GM12873 (cell line): ENCODE results near the gene NACC2.

Experiments
- TF ChIP-seq, protein P1 (sequence below): IDR thresholded peaks from 2 replicates; pipeline ENCODE4 v1.5.1; 2012; ENCODE audit warnings: low read depth, mild to moderate bottlenecking, moderate library complexity, low read length, control low read depth; ENCODE audit not compliant: insufficient read depth; ENCODE audit errors: missing control alignments

NACC2 gene

DNA sequence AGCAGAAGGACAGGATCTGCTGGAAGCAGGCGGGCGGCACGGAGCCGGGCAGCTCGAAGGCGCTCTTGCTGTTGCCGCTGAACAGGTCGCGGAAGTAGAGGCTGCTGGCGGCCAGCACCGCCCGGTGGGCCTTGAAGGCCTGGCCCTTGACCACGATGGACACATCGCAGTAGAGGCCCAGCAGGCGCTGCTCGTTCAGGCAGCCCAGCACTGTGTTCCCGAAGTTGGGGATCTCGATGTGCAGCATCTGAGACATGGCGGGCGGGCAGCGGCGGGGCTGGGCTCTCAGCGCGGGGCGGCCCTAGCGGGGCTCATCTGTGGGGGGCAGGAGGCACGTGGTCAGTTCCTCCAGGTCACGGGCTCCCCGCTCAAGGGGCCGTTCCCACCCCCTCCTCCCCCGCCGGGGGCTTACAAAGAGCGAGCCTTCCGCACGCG lies 44.8 kb downstream of the NACC2 start:
- TF ChIP-seq, protein P1, sequence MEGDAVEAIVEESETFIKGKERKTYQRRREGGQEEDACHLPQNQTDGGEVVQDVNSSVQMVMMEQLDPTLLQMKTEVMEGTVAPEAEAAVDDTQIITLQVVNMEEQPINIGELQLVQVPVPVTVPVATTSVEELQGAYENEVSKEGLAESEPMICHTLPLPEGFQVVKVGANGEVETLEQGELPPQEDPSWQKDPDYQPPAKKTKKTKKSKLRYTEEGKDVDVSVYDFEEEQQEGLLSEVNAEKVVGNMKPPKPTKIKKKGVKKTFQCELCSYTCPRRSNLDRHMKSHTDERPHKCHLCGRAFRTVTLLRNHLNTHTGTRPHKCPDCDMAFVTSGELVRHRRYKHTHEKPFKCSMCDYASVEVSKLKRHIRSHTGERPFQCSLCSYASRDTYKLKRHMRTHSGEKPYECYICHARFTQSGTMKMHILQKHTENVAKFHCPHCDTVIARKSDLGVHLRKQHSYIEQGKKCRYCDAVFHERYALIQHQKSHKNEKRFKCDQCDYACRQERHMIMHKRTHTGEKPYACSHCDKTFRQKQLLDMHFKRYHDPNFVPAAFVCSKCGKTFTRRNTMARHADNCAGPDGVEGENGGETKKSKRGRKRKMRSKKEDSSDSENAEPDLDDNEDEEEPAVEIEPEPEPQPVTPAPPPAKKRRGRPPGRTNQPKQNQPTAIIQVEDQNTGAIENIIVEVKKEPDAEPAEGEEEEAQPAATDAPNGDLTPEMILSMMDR, result no peak

DNA sequence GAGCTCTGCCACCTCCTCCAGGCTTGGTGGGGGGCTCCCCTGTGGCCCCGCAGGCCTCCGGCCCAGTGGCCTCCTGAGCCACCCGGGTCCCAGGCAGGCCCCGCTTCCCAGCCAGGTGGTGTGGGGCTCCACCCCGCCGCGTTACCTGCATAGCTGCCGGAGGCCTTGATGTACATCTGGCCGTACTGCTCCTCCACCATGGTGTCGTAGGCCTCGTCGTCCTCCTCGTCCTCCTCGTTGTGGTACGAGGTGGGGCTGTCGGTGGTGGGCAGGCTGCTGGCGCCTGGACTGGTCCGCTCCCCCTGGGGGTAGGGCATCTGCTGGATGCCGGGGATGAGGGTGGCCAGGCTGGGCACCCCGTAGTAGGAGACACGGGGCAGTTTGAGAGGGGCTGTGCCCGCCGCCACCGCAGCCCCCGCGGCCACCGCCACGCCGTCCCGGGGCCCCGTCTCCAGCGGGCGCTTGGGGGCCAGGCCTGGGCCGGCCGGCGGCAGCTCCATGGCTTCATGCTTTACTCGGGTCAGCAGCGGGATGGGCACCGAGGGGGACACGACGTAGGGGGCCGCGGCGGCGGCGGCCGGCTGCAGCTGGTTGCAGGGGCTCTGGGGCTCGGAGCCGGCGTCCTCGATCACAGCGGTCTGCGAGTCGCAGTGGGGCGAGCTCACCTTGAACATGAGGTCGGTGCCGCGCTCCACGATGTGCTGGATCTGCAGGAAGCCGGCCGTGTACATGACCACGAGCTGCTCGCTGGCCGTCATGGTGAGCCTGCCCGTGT lies 45.4 kb downstream of the NACC2 start:
- TF ChIP-seq, protein P1, result no peak

DNA sequence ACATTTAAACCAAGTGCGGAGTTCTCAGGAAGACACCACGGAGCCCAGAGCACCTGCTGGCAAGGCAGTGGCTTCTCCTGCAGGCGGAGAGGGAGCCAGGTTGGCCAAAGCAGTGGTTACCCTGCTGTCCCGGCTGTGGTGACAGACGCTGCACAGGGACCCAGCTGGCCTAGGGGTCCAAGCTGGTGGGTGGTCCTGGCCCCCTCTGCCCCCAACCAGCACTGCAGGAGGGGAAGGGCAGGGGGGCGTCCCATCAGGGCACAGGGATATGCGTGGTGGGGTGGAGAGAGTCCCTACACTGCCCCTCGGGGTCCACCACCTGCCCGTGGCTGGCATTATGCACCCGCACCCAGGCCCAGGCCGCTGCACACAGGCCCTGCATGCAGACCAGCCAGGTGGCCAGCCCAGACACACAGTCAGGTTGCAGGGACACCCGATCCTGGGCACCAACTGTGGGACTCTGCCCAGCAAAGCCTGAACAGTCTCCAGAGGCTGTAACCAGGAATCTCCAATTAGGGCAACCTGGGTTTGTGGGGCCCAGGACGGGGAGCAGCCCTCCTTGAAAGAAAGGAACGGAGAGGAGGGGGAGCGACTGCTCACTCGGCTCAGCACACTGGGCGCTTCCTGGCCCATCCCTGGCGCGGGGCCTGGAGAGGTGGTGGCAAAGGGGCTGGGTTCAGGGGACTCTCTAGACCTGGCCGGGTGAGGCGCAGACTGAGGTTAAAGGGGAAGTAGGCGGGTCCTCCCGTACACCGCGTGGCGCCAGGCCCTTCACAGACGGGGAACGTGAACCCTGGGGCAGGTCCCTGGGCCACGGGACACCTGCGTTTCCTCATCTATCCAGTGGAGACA lies 46.3 kb downstream of the NACC2 start:
- TF ChIP-seq, protein P1, result no peak

DNA sequence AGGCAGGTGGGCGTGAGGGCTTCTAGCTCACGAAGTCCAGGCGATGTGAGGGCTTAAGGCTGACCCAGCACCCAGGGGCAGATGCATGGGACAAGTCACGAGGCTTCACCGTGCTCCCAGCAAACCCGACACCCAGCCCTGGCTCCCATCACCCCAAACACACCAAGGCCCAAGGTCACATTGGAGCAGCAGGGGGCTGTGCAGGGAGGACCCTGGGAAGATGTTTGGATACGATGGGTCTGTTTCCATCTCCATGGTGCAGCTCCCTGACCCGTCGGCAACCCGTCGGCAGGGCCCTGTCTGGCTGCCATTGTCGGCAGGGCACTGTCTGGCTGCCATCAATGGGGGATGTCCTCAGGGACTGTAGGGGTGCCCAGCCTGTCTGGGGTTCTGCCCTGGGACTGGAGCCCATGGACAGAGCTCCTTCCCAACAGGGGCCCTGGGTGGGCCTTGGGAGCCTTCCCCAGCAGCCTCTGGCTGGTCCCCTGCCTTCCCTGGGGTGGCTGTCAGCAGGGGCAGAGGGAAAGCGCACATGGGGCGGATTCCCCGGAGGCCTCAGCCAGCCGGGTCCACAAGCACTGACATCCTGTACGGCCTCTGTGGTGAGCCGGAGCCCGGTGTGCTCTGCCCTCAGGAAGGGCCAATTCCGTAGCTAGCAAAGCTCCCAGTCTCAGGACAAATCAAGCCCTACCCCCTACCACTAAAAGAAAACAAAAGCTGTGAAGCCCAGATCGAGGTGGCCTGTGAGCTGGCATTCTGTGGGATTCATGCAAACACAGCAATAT lies 47.1 kb downstream of the NACC2 start:
- TF ChIP-seq, protein P1, result no peak

DNA sequence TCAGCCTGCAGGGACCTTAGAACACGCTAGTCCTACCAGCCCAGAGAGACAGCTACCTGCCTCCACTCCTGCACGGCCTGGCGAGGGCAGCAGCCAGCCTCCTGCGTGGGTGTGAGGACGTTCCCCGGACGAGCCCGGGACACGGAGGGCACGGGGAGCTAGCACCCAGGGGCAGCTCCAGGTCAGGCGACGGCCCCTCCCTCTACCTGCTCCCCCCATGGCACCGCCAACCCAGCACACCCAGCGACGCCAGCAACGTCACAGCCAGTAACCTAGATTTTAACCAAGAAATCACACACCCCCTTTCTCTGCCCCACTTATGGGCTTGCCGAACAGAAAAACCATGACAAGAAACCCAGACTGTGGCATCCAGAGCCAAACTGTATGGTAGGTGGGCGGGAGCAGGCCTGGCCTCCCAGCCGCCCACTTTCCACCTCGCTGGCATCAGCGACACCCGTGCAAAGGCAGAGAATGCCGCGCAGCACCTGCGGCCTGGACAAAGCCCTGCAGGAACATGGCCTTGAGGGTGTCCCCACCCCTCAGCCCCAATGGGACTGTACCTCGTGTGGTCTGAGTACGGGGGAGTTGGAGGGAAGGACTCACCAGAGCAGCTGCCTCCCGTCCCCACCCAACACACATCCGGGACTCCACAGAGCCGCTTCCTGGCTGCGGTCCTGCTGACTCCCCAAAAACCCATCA lies 47.9 kb downstream of the NACC2 start:
- TF ChIP-seq, protein P1, result no peak

DNA sequence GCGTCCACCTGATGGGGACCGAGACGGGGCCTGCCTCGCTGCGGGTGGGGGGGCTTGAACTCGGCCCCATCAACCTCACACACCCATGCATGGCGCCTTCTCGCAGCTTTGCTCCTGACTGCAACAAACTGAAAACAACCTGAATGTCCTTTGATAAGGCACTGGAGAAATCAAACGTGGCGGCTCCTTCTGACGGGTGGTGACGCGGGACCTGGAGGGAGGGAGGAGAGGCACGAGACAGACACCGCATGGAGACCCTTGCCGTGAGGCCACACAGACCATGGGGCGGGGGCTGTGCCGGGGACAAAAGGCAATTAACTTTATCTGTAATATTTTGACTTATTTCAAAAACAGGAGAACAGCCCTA lies 48.6 kb downstream of the NACC2 start:
- TF ChIP-seq, protein P1, result no peak
